Epithelial cell of esophagus (primary cell): ENCODE measurements around the gene DPYD.

Experiments used
- DNase-seq: peaks from one replicate; pipeline ENCODE4 v3.0.0; 2010; ENCODE audit warnings: low read depth
- H3K4me3 ChIP-seq: 2 replicates; pipeline ENCODE4 v1.5.1; 2011; ENCODE audit warnings: mild to moderate bottlenecking, low read length, control low read depth
- CTCF ChIP-seq: IDR thresholded peaks from 2 replicates; pipeline ENCODE4 v1.5.1; 2011; ENCODE audit warnings: low read depth, mild to moderate bottlenecking, low read length, control low read depth, inconsistent platforms; ENCODE audit not compliant: insufficient read depth; ENCODE audit errors: missing control alignments

The DPYD gene

GRCh38 chr1:97210307-97210706, 710.5 kb downstream of the DPYD start:
- no peak for DNase-seq
- no peak for TF ChIP-seq CTCF
- no peak overlapping the region for H3K4me3 ChIP-seq

GRCh38 chr1:97209381-97209957, 711.4 kb downstream of the DPYD start:
- TF ChIP-seq CTCF = no peak
- DNase-seq = peak; percentile 56
- no peak overlapping the region for H3K4me3 ChIP-seq

- no peak for TF ChIP-seq CTCF
- H3K4me3 ChIP-seq = no peak overlapping the region
- DNase-seq = no peak
These were observed 713.0 kb downstream of the DPYD start for GRCh38 chr1:97207868-97208267.

GRCh38 chr1:97204468-97204867, 716.4 kb downstream of the DPYD start:
- H3K4me3 ChIP-seq = no peak overlapping the region
- TF ChIP-seq CTCF = no peak
- DNase-seq = no peak

- no peak for TF ChIP-seq CTCF
- DNase-seq = peak; percentile 23
- no peak overlapping the region for H3K4me3 ChIP-seq
These were observed 718.1 kb downstream of the DPYD start for GRCh38 chr1:97202481-97203380.

- DNase-seq = no peak
- no peak for TF ChIP-seq CTCF
- no peak overlapping the region for H3K4me3 ChIP-seq
These were observed 719.2 kb downstream of the DPYD start for GRCh38 chr1:97201641-97202040.
